ENCODE results near the gene VPS35L.

The VPS35L gene

DNA sequence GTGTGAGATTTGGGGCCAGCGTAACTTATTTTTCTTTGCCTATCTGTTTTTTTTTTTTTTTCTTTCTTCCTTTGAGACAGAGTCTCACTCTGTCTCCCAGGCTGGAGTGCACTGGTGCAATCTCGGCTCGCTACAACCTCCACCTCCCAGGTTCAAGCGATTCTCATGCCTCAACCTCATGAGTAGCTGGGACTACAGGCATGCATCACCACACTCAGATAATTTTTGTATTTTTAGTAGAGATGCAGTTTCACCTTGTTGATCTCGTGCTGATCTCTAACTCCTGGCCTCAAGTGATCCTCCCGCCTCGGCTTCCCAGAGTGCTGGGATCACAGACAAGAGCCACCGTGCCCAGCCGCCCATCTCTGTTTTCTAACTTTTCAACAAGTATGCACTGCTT lies 63.4 kb downstream of the VPS35L start:
- TF ChIP-seq, protein P1, sequence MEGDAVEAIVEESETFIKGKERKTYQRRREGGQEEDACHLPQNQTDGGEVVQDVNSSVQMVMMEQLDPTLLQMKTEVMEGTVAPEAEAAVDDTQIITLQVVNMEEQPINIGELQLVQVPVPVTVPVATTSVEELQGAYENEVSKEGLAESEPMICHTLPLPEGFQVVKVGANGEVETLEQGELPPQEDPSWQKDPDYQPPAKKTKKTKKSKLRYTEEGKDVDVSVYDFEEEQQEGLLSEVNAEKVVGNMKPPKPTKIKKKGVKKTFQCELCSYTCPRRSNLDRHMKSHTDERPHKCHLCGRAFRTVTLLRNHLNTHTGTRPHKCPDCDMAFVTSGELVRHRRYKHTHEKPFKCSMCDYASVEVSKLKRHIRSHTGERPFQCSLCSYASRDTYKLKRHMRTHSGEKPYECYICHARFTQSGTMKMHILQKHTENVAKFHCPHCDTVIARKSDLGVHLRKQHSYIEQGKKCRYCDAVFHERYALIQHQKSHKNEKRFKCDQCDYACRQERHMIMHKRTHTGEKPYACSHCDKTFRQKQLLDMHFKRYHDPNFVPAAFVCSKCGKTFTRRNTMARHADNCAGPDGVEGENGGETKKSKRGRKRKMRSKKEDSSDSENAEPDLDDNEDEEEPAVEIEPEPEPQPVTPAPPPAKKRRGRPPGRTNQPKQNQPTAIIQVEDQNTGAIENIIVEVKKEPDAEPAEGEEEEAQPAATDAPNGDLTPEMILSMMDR (IDR thresholded peaks at IDR 0.05; ENCODE audit: insufficient read depth, low read length, missing control alignments), result no peak
- no peak for DNase-seq (ENCODE audit: low read depth, low spot score)
- ChIA-PET POLR2A (no interaction called here), CTCF (no interaction called here)
- no peak overlapping the region for H3K4me3 ChIP-seq (ENCODE audit: low read depth, low read length)

DNA sequence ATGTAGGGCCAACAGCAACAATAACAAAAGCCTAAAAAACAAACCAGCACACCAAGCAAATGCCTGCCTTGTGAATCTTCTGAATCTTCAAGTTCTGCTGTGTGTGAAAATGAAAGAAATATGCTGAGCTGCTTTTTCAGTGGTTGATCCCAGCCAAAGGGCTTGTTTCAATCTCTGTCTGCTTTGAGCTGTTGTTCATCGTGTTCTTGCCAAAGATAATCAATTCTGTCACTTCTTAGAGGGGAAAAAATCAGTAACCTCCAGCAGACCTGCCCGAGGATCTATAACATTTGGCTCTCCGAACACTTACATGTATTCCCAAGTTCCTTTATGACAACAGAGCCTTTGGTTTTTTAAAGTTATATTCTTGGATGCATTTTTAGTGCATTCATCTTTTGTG lies 65.9 kb downstream of the VPS35L start:
- TF ChIP-seq, protein P1 (IDR thresholded peaks at IDR 0.05; ENCODE audit: insufficient read depth, low read length, missing control alignments), result no peak
- no peak overlapping the region for H3K4me3 ChIP-seq (ENCODE audit: low read depth, low read length)
- ChIA-PET CTCF (interaction anchor here (1.1 kb wide), 1 partner anchor 19 kb away, joined by 3 read pairs; no protein-coding TSS in a partner anchor), POLR2A (no interaction called here)
- no peak for DNase-seq (ENCODE audit: low read depth, low spot score)

DNA sequence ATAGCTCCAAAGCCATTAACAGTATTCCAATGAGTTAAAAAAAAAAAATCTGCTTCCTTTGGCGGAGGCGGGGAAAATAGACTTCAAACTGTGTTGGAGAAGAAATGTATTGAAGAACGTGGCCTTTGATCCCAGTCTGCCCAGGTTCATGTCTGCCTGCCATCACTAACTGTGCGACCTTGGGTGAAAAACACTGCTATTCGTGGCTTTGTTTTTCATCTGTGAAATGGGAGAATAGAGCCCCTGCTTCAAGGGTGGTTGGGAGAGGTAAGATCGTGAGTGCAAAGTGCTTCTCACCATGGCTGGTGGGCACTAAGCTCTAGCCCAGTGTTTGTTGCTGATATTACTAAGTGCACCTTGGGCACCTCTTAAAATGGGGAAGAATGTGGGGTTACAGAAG lies 69.5 kb downstream of the VPS35L start:
- no peak overlapping the region for H3K4me3 ChIP-seq (ENCODE audit: low read depth, low read length)
- CTCF ChIA-PET, result interaction anchor here (1.0 to 1.4 kb wide), 2 partner anchors 24 to 262 kb away, joined by 3 to 5 read pairs; no protein-coding TSS in a partner anchor
- TF ChIP-seq, protein P1 (IDR thresholded peaks at IDR 0.05; ENCODE audit: insufficient read depth, low read length, missing control alignments), result no peak
- POLR2A ChIA-PET, result no interaction called here
- DNase-seq (ENCODE audit: low read depth, low spot score), result no peak

DNA sequence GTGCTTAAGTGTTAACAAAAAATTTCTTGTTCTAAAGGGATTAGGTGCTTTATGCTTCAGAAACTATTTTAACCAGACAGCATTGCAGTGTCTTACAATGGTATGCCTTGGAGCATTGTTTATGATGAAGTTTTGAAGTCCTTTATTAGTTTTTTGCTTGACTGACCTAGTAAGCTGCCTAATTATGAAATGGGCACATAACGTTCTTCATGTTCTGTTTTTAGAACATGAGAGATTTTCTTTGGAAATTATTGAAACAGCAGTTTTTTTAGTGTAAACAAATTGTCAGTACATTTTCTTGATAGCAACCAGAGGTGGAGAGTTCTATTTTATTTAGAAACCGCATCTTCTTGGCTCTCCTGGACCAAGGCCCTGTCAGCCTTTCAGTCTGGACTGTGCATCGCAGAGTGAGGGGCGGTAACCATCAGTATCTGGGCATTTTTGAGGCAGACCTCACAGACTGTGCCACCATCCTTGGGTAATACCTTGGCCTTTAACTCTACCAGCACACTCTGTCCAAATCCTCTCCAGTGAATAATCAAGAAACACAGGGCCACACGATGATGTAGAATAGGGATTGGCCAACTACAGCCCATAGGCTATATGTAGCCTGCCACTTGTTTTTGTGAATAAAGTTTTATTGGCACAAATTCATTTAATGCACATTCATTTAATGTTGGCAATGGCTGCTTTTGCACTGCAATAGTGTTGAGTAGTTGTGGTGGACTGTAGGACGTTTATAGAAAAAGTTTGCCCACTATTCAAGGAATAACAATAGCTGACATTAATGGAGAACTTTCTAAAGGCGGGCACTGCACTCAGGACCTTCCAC lies 81.1 kb downstream of the VPS35L start:
- TF ChIP-seq, protein P1 (IDR thresholded peaks at IDR 0.05; ENCODE audit: insufficient read depth, low read length, missing control alignments), result no peak
- ChIA-PET CTCF (interaction anchor here (0.7 kb wide), 1 partner anchor 8 kb away, joined by 3 read pairs; no protein-coding TSS in a partner anchor), POLR2A (no interaction called here)
- DNase-seq (ENCODE audit: low read depth, low spot score), result no peak
- H3K4me3 ChIP-seq (ENCODE audit: low read depth, low read length), result no peak overlapping the region

DNA sequence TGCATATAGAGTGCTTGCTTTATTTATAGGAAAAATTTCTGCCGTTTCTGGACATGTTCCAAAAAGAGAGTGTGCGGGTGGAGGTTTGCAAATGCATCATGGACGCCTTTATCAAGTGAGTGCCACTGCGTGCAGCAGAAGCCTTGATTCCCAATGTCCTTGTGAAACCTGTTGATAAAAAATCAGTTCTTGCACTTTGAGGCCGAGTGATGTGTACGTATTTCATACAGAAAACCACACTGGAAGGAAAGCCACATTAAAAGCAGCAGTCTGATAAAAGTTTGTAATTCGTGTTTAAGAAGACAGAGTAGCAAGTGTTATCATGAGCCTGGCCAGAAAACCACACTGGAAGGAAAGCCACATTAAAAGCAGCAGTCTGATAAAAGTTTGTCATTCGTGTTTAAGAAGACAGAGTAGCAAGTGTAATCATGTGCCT lies 84.5 kb downstream of the VPS35L start:
- ChIA-PET POLR2A (no interaction called here), CTCF (interaction anchor here (0.8 kb wide), 1 partner anchor 247 kb away, joined by 4 read pairs; no protein-coding TSS in a partner anchor)
- TF ChIP-seq, protein P1 (IDR thresholded peaks at IDR 0.05; ENCODE audit: insufficient read depth, low read length, missing control alignments), result no peak
- DNase-seq (ENCODE audit: low read depth, low spot score), result no peak
- H3K4me3 ChIP-seq (ENCODE audit: low read depth, low read length), result no peak overlapping the region

DNA sequence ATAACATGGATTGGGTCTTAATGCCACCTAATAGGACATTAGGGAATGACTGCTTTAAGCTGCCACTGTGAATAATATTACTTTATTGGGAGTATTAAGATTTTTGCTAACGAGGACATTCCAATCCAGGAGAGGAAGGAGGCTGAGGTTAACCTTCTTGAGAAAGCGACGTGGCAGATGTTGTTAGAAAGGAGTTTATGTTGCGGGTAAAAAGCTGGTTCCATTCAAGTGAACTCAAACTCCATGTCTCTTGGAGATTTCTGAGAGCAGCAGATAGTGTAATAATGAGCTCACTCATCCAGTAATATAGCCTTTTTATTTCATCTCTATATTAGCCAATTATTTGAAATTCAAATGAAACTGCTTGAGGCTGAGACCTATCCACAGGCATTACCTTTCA lies 87.0 kb downstream of the VPS35L start:
- ChIA-PET CTCF (interaction anchor here (1.1 to 1.2 kb wide), 2 partner anchors 41 to 245 kb away, joined by 3 to 4 read pairs; no protein-coding TSS in a partner anchor), POLR2A (no interaction called here)

More for the DNA sequence above, 87.0 kb downstream of the VPS35L start:
- no peak for DNase-seq (ENCODE audit: low read depth, low spot score)
- TF ChIP-seq, protein P1 (IDR thresholded peaks at IDR 0.05; ENCODE audit: insufficient read depth, low read length, missing control alignments), result no peak
- no peak overlapping the region for H3K4me3 ChIP-seq (ENCODE audit: low read depth, low read length)
